HepG2 (cell line): Measurements from ENCODE around the gene TRIM2. TPM values are rescaled to one million over a fixed set of nuclear protein-coding genes. Genes with fewer than 3 reads are reported as not detected.

Experiments used
- BCL6 ChIP-seq: IDR thresholded peaks from 2 replicates; pipeline ENCODE4 v1.6.1; 2016; ENCODE audit warnings: missing genetic modification reagents, missing compliant biosample characterization
- FOXK1 ChIP-seq: sonication (generic); formaldehyde crosslinking; IDR thresholded peaks from 2 replicates; pipeline ENCODE4 v1.4.0; 2020; ENCODE audit warnings: low read depth, missing genetic modification reagents, borderline replicate concordance
- HNF4G ChIP-seq, 2 experiments: sonication (generic) in 1 of 2; formaldehyde crosslinking in 1 of 2; IDR thresholded peaks; 2 replicates each; pipeline versions ENCODE4 v1.4.0 to v1.6.1; 2011 to 2020; ENCODE audit warnings: borderline replicate concordance in 2 of 2, low read depth in 2 of 2, mild to moderate bottlenecking in 2 of 2, low read length in 1 of 2, missing genetic modification reagents in 1 of 2, moderate library complexity in 1 of 2
- MTF2 ChIP-seq: sonication (generic); formaldehyde crosslinking; IDR thresholded peaks from 2 replicates; pipeline ENCODE4 v1.5.0; 2020; ENCODE audit warnings: missing genetic modification reagents, borderline replicate concordance
- NFYC ChIP-seq: IDR thresholded peaks from 2 replicates; pipeline ENCODE4 v1.6.1; 2016; ENCODE audit warnings: missing genetic modification reagents, missing compliant biosample characterization
- PREB ChIP-seq: sonication (generic); formaldehyde crosslinking; IDR thresholded peaks from 2 replicates; pipeline ENCODE4 v1.4.0; 2020; ENCODE audit warnings: missing genetic modification reagents
- RORA ChIP-seq: sonication (generic); formaldehyde crosslinking; IDR thresholded peaks from 2 replicates; pipeline ENCODE4 v1.5.0; 2020; ENCODE audit warnings: mild to moderate bottlenecking, missing genetic modification reagents, moderate library complexity
- SALL2 ChIP-seq: sonication (generic); formaldehyde crosslinking; IDR thresholded peaks from 2 replicates; pipeline ENCODE4 v1.8.1; 2023; ENCODE audit warnings: mild to moderate bottlenecking, missing genetic modification reagents, inconsistent platforms
- TCF12 ChIP-seq, 2 experiments: fragments of 450-650 bp in 1 of 2; sonication (generic) in 1 of 2; formaldehyde crosslinking in 1 of 2; IDR thresholded peaks; 2 replicates each; pipeline versions ENCODE4 v1.6.1 to v1.8.0; 2017 to 2022; ENCODE audit warnings: antibody characterized with exemption in 1 of 2, mild to moderate bottlenecking in 1 of 2, missing genetic modification reagents in 1 of 2, moderate library complexity in 1 of 2
- THRA ChIP-seq: sonication (generic); formaldehyde crosslinking; IDR thresholded peaks from 2 replicates; pipeline ENCODE4 v1.4.0; 2020; ENCODE audit warnings: missing genetic modification reagents, borderline replicate concordance
- ZNF280B ChIP-seq: sonication (generic); formaldehyde crosslinking; IDR thresholded peaks from 2 replicates; pipeline ENCODE4 v1.5.0; 2020; ENCODE audit warnings: missing genetic modification reagents, mild to moderate bottlenecking, borderline replicate concordance
- ZNF672 ChIP-seq: sonication (generic); formaldehyde crosslinking; IDR thresholded peaks from 2 replicates; pipeline ENCODE4 v1.8.1; 2022; ENCODE audit warnings: missing genetic modification reagents
- ZNF709 ChIP-seq: sonication (generic); formaldehyde crosslinking; IDR thresholded peaks from 2 replicates; pipeline ENCODE4 v1.5.0; 2020; ENCODE audit warnings: mild to moderate bottlenecking, missing genetic modification reagents
- ZNF776 ChIP-seq: sonication (generic); formaldehyde crosslinking; IDR thresholded peaks from 2 replicates; pipeline ENCODE4 v1.4.0; 2020; ENCODE audit warnings: mild to moderate bottlenecking, missing genetic modification reagents
- polyA plus RNA-seq, 8 experiments: library from polyadenylated mRNA; depleted of rRNA in 3 of 8; stranded (reverse) in 7 of 8; unstranded in 1 of 8; fragments of >200 nt; fragmentation: Illumina TruSeq in 4 of 8; extraction: Trizol in 4 of 8; gene quantifications; 2 replicates each; pipeline versions ENCODE4 v1.2.1 to v1.2.3, GENCODE V29; 2011 to 2016; ENCODE audit warnings: low read depth in 4 of 8, missing spikeins in 1 of 8, mixed read lengths in 1 of 8; ENCODE audit not compliant: insufficient read depth in 1 of 8
- total RNA-seq, 5 experiments: library from RNA; depleted of rRNA; stranded (reverse); fragments of >200 nt; fragmentation: Illumina TruSeq; extraction: Trizol; gene quantifications; 2 replicates each; pipeline ENCODE4 v1.2.3, GENCODE V29; 2016; ENCODE audit warnings: low read depth in 1 of 5
- TF ChIP-seq, protein P1 (sequence below): sonication (generic); formaldehyde crosslinking; IDR thresholded peaks from 2 replicates; pipeline ENCODE4 v1.4.0; 2020; ENCODE audit warnings: missing genetic modification reagents, borderline replicate concordance
- TF ChIP-seq, protein P2 (sequence below): IDR thresholded peaks from 2 replicates; pipeline ENCODE4 v1.6.1; 2018; ENCODE audit warnings: missing genetic modification reagents, mild to moderate bottlenecking, missing compliant biosample characterization

TRIM2 gene
- total and polyA plus RNA-seq, 2 of the 13 experiments (the other 11 are each of a cell fraction or from before 2014, with no cell fraction given) = 2.1 to 4.2 TPM

GRCh38 chr4:153344131-153345011 lies 140.1 kb downstream of the TRIM2 start, which contains the start of gene MND1 (continued):
- no peak; the same call in 1 of the 2 replicates for TF ChIP-seq ZNF280B (CRISPR knock-in tag)
- TF ChIP-seq HNF4G (IDR thresholded peaks at IDR 0.05; ENCODE audit: borderline replicate concordance, low read depth, low read length) = no peak
- TF ChIP-seq HNF4G (CRISPR knock-in tag; IDR thresholded peaks at IDR 0.05; ENCODE audit: borderline replicate concordance, low read depth) = 0 out of 2 replicates have a peak, but pooled peaks have one; percentile 38
- TF ChIP-seq ZNF776 (CRISPR knock-in tag) = peak; percentile 58; the same call in 1 of the 2 replicates
- TF ChIP-seq, protein P1, sequence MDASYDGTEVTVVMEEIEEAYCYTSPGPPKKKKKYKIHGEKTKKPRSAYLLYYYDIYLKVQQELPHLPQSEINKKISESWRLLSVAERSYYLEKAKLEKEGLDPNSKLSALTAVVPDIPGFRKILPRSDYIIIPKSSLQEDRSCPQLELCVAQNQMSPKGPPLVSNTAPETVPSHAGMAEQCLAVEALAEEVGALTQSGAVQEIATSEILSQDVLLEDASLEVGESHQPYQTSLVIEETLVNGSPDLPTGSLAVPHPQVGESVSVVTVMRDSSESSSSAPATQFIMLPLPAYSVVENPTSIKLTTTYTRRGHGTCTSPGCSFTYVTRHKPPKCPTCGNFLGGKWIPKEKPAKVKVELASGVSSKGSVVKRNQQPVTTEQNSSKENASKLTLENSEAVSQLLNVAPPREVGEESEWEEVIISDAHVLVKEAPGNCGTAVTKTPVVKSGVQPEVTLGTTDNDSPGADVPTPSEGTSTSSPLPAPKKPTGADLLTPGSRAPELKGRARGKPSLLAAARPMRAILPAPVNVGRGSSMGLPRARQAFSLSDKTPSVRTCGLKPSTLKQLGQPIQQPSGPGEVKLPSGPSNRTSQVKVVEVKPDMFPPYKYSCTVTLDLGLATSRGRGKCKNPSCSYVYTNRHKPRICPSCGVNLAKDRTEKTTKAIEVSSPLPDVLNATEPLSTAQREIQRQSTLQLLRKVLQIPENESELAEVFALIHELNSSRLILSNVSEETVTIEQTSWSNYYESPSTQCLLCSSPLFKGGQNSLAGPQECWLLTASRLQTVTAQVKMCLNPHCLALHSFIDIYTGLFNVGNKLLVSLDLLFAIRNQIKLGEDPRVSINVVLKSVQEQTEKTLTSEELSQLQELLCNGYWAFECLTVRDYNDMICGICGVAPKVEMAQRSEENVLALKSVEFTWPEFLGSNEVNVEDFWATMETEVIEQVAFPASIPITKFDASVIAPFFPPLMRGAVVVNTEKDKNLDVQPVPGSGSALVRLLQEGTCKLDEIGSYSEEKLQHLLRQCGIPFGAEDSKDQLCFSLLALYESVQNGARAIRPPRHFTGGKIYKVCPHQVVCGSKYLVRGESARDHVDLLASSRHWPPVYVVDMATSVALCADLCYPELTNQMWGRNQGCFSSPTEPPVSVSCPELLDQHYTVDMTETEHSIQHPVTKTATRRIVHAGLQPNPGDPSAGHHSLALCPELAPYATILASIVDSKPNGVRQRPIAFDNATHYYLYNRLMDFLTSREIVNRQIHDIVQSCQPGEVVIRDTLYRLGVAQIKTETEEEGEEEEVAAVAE = no peak
- TF ChIP-seq, protein P2, sequence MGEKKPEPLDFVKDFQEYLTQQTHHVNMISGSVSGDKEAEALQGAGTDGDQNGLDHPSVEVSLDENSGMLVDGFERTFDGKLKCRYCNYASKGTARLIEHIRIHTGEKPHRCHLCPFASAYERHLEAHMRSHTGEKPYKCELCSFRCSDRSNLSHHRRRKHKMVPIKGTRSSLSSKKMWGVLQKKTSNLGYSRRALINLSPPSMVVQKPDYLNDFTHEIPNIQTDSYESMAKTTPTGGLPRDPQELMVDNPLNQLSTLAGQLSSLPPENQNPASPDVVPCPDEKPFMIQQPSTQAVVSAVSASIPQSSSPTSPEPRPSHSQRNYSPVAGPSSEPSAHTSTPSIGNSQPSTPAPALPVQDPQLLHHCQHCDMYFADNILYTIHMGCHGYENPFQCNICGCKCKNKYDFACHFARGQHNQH (CRISPR knock-in tag) = peak; percentile 40; the same call in 1 of the 2 replicates
- TF ChIP-seq BCL6 (CRISPR knock-in tag) = no peak; the same call in 1 of the 2 replicates
- no peak; the same call in 1 of the 2 replicates for TF ChIP-seq ZNF672 (CRISPR knock-in tag)
- peak; percentile 56; the same call in 1 of the 2 replicates for TF ChIP-seq SALL2 (CRISPR knock-in tag)
- no peak for TF ChIP-seq NFYC (CRISPR knock-in tag)
- TF ChIP-seq TCF12 (IDR thresholded peaks at IDR 0.05) = no peak
- no peak for TF ChIP-seq TCF12 (CRISPR knock-in tag; IDR thresholded peaks at IDR 0.05)
- TF ChIP-seq MTF2 (CRISPR knock-in tag) = no peak; the same call in 1 of the 2 replicates
- no peak for TF ChIP-seq RORA
- TF ChIP-seq THRA (CRISPR knock-in tag) = peak; percentile 54; the same call in 1 of the 2 replicates
- TF ChIP-seq PREB (CRISPR knock-in tag) = no peak
- peak; percentile 81 for TF ChIP-seq ZNF709 (CRISPR knock-in tag)
- peak; percentile 61; the same call in 1 of the 2 replicates for TF ChIP-seq FOXK1 (CRISPR knock-in tag)
